CD1c-positive myeloid dendritic cell (primary cell): ENCODE data around the gene LRP1B.

Experiments
- DNase-seq: peaks from one replicate; pipeline ENCODE4 v3.0.0-alpha.2; 2016; ENCODE audit errors: extremely low spot score

The LRP1B gene

DNA sequence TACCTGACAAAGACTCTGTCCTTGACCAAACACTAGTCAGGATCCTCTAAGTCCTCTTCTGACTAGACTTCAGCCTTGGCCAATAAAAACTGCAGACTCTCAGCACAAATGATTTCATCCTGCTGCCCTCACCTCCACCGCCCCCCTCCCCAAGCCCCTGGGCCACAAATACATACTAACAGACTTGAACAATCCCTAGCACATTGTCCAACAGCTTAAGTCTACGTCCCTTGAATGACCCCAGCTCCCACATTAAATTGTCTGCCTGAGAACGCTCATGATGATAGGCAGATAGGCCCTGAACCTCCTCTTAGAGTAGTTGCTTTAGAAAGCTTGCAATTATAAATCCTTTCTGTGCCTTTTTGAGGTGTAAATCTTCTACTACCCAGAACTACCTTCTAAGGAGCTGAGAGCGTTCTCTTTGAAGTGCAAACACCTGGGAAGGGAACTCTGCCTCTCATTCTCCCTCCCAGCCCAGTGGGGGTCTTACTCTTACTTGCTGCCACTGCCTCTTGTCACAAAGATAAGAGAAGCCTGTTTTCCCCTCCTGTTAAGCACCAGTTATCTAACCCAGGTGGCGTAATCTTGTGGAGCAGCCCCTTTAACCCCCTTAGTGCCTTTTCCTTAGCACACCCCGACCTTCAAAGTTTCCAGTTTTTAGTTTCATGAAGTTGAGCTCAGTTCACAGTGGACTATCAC is 1225.6 kb downstream of the LRP1B start:
- no peak for DNase-seq

- no peak for DNase-seq
Observed at GRCh38 chr2:140895378-140895777, 1235.4 kb downstream of the LRP1B start.

- DNase-seq, result no peak
Observed at GRCh38 chr2:140893685-140894084, 1237.1 kb downstream of the LRP1B start.

DNA sequence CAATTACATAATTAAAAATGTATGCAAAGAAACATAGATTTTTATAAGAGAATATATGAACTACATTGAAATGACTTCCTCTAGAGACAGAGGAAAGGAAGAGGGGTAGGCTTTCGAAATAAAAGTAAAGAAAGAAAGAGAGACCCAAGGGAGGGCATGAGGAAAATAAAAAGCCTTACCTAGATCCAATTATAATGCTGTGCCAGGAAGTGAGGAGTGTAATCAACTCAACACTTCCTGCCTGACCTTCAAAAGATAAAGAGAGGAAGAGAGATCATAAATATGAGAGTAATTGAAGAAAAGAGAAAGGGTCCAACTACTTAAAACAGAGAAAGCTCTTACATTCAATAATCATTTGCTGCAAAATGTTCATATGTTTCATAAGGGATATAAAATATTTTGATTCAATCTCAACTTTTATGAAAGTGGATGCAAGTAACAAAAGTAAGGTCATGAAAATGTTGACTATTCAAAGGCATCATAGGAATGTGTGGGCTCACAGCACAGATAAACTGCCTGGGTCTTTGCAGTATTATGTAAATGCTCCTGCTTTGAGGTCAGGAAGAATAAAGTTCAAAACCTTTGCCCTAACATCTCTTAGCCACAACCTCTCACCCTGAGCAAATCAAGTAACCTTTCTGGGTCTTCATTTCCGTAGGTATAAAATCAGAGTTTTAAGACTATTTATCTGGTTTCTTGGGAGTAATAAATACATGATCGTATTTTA is 1237.7 kb downstream of the LRP1B start:
- no peak for DNase-seq

DNA sequence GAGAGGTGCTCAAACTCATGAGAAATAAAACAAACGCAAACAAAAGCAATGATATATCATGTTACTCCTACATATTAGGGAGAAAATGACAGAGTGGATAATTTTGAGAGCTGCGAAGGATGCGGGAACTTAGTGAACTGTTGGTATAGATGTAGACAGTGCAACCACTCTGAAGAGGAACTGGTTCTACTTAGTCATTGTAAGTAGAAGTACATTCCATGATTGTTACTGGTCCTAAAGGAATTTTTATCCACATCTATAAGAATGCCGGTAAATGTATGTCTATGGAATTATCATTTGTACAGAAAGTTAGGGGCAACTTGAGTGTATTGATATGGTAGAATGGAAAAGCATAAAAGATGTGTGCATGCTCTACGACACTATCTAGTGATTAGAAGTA is 1238.4 kb downstream of the LRP1B start:
- DNase-seq, result no peak

GRCh38 chr2:140891614-140892212 is 1239.1 kb downstream of the LRP1B start:
- DNase-seq, result no peak

DNA sequence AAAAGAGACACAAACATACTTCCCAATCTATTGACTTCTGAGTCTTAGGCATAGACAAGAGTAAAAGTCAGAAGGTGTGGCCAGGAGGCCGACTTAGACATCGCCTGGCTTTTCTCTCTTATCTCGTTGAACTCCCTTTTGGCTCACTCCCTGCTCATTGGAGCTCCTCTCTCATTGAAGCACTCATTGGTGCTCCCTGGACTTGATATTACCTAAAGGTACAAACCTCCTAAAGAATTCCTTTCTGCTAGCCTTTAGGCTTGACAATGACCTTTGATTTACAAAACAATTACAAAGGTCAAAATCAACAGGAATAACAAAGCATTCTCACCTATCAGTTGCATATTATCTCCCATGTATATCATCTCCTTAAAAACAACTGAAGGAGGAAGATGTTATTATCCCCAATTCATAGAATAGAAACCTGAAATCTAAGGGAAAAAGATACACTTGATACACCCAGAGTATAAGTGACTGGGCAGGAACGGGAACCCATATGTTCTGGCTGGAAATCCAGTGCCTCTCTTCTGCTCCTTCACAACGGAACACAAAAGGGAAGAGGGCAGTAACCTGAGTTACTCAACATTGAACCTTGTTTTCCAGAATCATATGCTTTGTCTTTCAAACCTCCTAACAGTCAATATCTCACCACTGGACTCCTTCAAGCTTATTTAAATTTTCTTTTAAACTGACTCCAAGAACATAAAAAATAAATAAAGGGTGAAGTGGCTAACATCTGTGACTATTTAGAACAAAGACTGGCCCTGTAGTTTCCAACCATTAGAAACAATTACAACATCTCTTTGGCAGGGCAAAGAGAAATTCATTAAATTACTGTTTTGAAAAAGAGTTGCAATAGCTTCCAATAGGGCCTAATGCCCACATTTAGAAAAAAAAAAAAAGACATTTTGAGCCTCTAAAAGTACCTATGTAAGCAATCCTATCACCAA is 1247.9 kb downstream of the LRP1B start:
- DNase-seq, result no peak

DNA sequence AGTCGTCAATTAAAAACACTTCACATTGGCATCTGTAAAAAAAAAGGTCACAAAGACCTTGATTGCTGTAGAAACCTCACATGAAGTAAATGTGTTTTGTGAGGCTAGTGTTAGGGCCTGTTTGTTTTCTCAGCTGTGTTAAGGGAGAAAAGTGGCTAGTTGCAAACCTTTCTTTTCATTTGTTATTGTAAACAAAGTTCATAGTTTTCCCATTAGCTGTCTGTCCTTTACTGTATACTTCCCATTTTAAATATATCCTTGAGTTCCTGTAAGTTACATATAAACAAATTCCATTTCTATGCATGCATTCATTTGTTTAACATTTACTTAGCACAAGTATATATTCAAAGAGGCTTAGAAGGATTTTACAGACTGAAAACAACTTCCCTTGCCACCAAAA is 1250.2 kb downstream of the LRP1B start:
- DNase-seq, result no peak

DNA sequence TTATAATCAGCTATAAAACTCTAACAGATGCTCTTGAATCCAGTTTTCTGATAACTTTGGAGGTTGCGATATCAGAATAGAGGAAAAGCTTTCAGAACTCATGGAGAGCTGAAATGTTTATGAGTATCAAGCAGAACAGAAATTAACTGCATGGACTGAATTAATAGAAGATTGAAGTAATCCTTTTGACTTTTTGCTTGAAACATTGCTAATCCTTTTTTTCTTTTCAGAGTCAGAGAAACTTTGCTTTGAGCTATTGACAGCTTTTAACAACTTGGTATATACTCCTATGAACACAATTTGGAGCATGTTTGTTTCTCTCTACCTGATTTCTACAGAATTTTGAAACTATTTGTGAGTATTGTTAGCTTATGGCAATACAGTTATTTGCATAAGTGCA is 1254.8 kb downstream of the LRP1B start:
- DNase-seq, result no peak

DNA sequence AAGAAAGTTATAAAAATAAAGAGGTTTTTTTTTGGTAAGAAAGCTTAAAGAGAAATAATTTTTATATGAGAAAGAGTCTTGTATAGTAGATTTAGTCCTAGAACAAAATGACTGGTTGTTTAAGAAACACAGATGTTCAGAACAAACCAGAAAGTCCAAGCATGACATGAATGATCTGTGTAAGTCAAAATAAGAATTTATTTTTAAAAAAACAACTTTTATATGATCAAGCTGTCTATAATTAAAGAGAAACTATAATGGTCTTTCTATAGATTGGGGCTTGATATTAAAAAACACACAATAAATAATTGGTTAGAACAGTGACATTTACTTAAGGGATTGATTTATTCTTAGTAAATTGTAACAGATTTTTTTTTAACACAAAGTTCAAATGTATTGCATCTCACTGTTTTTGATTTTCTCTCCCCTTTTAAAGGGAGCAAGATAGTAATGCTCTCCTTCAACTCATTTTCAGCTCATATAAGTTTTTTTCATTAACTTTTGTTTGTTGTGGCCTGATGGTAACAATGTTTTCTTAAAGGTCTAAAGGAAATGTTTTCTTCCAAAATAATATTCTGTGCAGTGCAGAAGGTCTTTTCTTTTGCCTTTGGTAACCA is 1256.8 kb downstream of the LRP1B start:
- no peak for DNase-seq

- DNase-seq, result no peak
Observed at GRCh38 chr2:140869925-140870324, 1260.9 kb downstream of the LRP1B start.

DNA sequence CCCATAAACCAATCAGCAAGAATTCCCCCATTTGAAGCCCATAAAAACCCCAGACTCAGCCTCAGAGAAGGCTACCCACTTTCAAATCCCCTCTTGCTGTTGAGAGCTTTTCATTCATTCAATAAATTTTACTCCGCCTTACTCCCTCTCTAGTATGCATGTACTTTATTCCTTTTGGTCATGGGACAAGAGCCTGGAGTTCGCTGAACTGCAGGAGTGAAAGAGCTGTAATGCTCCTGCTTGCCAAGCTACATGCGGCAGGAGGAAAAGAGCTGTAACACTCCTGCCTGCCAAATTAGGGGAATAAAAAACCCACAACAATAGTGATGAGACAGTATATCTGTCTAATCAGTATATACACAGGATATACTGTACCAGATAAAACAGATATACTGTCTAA is 1261.7 kb downstream of the LRP1B start:
- DNase-seq, result no peak

- no peak for DNase-seq
Observed at GRCh38 chr2:140865837-140866236, 1265.0 kb downstream of the LRP1B start.

- no peak for DNase-seq
Observed at GRCh38 chr2:140863713-140864112, 1267.1 kb downstream of the LRP1B start.

- DNase-seq, result no peak
Observed at GRCh38 chr2:140862181-140862580, 1268.6 kb downstream of the LRP1B start.

DNA sequence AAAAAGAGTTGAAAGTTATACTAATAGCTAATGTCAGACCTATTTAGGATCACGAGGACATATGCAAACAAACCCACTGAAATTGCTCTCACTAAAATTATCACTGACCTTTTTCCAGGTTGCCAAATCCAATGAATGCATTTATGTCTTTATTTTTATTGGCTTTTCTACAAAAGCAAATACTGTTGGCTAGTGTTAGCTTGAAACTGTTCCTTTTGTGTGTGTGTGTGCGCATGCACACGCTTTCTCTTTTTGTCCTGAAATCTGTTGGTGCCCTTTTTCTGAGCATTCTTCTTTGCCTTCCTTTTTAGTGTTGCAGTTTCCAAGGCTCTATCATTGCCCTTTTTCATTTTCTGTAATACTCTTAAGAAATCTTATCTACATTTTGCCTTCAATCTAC is 1269.2 kb downstream of the LRP1B start:
- DNase-seq, result no peak

DNA sequence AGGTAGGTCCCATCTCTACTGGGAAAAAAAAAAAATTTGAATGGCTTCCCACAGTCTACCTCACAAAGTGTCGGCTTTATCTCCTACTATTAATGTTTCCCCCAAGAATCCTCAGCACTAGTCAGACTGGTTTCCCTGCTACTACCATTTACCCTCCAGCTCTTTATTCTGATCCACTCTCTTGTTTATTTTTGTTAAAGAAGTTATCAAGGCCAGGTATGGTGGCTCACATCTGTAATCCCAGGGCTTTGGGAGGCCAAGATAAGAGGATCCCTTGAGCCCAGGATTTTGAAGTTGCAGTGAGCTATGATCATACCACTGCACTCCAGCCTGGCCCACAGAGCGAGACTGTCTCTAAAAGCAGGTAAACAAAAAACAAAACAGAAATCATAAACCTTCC is 1275.3 kb downstream of the LRP1B start:
- no peak for DNase-seq

DNA sequence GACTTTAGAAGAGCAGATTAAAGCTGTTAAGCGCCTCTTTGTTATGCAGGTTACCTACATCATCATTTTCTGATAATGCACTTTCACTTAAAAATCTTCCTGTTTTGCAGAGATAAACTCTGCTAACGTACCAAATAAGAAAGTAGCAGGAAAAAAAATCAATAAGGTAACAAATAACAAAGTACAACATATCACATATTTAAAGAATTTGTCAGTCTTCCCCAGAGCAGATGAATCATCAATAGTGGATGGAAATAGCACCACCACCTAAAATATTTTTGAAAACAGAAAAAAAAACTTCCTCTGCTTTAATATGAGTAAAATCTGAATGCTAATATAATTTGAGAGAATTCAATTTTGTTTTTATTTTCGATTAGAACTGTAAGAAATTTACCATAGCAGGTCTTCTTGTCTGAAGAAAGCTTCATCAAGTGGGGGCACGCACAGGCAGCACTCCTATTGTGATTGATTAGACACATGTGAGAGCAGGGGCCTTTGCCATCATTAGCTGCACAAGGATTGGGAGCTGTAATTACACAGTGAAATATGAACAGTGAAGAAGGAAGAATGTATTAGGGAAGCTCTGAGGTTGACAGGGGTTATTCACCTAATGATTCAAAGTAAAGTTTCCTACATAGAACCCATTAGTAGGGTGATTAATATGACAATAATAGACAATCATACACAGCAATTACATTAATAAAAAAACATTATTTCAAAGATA is 1279.4 kb downstream of the LRP1B start:
- DNase-seq, result no peak

DNA sequence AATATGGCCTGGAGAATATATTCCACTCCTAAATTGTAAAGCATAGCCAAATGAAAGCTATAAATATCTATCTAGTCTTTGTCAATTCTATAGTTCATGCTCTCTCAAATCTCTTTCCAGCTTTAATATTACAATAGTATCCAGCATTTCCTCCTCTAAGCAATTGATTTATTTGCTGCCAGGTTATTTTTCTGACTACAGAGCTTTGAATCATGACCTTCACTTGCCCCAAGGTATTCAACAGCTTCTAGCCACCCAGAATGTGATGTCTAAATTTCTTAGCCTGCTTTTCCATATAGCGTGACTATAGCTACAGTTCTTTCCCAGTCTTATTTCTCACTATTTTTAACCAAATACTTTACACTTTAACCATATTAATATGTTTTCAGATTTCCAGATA is 1287.6 kb downstream of the LRP1B start:
- no peak for DNase-seq

DNA sequence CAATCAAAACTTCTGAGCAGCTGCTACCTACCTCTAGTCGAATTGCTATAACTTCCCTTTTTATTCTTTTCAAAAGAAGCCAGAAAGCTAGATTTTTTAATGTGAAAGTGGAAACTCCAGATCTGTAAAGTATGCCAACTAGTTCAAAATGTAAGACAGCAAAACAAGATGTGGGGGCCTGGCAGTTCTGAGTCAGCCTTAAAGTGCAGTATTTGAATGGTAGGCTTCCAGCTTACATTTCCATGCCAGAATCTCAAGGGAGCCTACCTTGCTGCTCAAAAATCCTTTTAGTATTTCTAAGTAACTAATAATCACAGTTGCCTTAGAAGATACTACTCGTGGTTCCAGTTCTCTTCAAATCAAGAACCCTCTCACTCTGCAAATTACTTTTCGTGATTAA is 1288.7 kb downstream of the LRP1B start:
- DNase-seq, result no peak

- no peak for DNase-seq
Observed at GRCh38 chr2:140841141-140841540, 1289.7 kb downstream of the LRP1B start.
